GM21737 (cell line): ENCODE measurements around the gene CUL9.

Experiments
- ATAC-seq: cut with Tn5 transposase; IDR thresholded peaks from one replicate; pipeline ENCODE4 v1.9.1; 2021; ENCODE audit warnings: mild to moderate bottlenecking, moderate library complexity; ENCODE audit not compliant: unreplicated experiment

The CUL9 gene

DNA sequence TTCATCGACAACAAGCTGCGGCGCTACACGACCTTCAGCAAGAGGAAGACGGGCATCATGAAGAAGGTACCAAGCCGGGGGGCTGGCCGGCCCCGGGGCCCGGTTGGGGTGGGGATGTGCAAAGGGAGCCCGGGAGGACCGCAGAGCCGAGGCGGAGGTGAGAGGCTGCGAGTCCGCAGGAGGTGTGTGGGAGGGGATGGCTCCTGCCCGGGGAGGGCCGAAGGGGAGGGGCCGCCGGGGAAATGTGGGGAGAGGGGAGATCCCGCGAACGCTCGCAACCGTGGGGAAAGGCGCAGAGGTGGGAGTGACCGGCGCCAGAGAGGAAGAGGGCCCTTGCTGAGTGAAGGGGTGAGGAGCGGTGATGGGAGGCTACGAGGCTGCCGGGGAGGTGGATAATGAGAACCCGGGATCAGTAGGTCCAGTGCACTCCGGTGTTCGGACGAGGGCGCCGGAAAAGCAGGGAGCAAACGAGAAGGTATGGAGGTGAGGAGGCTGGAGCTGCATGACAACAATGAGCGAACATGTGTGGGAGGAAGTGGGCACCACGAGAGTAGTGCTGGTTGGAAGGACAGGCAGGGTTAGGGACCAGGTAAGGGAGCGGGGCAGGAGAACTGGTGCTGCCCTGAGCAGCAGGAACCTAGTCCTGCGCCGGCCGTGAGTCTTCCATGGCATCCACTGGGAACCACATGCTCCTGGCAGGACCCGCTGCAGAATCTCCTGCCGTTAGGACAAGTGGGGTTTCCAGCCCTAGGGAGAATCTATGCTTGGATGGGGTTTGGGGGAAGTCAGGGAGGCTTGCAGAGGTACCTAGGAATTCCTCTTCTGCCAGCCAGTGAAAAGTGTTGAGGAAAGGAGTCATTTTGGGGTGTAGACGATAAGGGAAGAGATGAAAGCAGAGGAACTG lies 9.6 kb upstream of the CUL9 start:
- no peak for ATAC-seq

DNA sequence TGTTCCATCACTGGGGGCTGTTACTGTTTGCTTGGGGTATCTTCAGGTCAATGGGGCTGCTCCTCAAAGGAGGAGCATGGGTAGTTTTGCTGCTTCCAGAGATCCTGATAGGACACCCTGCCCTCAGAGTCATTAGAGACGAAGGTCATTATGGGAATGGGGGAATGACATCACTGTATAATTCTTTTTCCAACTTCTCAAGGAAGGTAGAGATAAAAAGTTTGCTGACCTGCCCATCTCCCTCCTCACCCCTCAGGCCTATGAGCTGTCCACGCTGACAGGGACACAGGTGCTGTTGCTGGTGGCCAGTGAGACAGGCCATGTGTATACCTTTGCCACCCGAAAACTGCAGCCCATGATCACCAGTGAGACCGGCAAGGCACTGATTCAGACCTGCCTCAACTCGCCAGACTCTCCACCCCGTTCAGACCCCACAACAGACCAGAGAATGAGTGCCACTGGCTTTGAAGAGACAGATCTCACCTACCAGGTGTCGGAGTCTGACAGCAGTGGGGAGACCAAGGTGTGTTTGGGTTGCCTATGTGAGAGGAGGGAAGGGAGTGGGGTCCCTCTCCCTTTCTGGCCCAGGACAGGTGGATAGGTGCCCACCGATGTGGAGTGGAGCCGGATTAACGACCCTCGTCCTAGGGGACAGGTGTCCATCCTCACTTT lies 8.3 kb upstream of the CUL9 start:
- ATAC-seq = no peak

DNA sequence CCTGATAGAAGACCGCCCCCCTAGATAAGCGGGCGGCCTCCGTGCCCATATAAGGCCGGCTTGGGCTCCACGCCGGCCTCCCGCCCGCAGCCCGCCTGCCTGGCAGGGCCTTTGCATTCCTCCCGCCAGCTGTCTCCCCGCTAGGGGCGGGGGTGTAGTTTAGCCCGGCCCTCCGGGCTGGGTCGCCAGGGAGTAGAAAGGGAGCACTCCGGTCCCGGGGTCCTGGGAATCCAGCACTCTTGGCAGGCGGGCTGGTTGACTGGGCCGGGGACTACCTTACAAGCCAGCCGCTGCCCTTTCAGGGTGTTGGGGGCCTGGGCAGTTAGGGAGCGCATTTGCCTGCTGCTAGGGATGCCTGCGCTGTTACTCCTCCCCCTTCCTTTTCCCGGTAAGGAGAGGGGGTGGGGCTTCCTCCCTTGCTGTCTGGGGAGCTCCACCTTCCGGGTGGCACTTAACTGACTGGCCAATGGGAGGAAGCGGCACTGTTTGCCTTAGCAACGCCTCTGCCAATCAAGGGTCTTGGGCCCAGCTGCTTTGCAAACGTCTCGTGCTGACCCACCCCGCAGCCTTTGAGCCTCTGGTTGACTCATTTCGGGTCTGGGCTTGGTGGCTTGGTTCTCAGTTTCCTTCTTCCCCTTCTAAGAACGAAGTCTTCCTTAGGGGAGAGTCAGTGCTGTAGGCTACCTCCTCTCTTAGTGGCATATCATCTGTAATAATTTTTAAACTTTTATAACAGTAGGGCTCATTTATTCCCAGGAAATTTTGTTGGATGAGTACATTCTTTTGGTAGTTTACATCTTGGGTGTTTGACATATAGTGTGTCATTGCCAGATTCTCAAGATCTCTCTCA lies 7.5 kb upstream of the CUL9 start:
- ATAC-seq = peak; percentile 58

DNA sequence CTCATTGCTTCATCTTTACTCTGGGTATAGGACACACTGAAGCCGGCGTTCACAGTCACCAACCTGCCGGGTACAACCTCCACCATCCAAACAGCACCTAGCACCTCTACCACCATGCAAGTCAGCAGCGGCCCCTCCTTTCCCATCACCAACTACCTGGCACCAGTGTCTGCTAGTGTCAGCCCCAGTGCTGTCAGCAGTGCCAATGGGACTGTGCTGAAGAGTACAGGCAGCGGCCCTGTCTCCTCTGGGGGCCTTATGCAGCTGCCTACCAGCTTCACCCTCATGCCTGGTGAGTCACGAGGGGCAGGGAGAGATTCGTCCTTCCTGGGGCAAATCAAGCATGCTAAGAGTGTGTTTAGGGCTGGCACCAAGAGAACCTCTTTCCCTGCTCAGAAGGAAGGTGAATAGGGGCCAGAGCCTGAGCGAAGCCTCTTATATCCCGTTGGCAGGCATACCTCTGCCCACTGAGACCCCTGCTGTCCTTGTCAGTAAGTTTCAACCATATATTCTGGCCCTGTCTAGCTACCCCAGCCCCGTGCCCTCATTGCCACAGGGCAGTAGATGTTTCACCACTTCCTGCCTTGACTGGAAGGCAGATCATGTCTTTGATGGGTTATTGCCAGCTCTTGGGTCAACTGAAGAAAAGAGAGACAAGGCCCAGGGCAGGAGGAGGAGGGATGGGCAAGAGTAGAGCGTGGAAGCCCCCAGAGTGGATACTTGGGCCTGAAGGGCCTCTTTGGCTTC lies 6.1 kb upstream of the CUL9 start:
- no peak for ATAC-seq

DNA sequence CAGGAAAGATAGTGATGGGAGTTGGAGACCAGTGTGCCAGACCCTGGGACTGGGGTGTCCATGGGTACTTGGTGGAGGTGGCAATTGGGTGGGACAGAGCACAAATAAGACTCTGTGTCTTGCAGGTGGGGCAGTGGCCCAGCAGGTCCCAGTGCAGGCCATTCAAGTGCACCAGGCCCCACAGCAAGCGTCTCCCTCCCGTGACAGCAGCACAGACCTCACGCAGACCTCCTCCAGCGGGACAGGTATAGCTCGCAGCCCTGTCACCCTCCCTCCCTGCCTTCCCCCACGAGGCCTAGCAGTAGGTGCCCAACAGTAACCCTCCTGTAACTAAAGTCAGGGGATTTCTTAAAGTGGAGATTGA lies 5.6 kb upstream of the CUL9 start:
- ATAC-seq = no peak

DNA sequence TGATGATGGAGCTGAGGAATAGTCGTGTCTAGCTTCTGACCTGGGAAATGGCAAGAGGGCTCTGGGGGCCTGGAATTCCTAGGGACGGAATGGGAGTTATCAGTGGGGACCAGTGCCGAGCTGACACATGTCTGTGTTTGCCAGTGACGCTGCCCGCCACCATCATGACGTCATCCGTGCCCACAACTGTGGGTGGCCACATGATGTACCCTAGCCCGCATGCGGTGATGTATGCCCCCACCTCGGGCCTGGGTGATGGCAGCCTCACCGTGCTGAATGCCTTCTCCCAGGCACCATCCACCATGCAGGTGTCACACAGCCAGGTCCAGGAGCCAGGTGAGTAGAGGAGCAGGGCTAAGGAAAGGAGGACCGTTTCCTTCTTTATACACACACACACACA lies 3.8 kb upstream of the CUL9 start:
- no peak for ATAC-seq

DNA sequence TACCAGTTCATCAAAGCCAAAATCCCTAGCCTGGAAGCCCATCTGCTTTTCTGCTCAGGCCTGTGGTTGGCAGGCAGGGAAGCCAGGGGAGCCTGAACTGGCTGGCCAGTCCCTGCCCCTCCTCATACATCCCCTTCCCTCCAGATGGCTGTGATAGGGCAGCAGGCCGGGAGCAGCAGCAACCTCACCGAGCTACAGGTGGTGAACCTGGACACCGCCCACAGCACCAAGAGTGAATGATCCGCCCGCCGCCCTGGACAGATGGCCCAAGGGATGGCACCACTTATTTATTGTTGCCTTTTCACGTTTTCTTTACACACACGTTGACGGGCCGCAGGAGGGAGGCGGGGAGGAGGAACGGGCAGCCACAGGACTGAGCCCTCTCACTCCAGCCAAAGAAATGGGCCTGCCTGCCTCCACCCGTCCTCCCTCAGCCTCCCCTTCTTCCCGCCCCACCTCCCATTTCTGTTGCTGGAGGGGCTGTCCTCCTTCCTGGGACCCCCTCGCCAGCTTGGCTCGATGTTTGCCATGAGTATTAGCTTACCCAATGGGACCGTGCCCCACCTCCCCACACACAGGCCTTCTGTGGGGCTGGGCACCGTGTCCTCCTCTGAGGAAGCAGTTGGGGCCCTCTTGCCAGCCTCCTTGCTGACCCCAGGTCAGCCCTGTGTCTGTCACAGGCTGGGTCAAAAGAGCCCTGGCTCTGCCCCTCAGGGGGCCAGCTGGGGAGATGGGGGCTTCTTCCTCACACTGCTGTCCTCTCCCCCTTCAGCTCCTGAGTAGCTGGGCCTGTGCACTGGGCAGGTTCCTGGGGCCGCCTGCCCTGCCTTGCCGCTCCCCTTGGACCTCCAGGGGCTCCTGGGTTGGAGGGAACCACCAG lies 2.8 kb upstream of the CUL9 start:
- ATAC-seq = no peak

DNA sequence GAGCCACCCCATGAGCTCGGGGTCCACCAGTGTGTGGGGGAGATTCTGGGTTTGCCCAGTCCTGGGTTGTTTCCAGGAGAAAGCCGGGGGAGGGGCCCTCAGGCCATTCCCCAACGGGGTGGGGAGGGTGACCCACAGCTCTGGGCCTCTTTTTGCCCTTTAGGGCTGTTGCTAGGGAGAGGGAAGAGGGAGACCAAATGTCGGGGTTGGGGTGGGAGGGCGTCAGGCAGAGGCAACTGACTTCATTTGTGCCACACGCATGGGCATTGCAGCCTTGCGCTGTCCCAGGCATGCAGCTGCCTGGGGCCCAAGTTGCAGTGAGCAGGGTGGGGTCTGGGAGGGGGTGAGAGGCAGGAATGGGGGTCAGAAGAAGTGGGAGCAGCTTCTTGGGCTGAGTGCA lies 1.9 kb upstream of the CUL9 start:
- no peak for ATAC-seq

DNA sequence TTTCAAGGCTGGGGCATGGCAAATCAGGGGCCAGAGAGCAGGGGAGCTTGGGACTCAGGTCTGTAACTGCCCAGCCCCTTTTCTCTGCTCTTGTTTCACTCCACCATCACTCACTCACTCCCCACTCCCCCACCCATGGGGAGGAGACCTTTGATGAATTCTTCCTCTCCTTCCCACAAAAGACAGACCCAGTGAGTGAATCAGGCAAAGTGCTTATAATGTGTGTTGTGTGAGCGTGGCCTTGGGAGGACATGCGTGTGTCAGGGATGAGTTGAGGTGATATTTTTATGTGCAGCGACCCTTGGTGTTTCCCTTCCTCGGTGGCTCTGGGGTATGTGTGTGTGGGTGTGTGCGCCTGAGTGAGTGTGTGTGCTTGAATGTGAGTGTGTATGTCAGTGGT lies 1.0 kb upstream of the CUL9 start:
- no peak for ATAC-seq

DNA sequence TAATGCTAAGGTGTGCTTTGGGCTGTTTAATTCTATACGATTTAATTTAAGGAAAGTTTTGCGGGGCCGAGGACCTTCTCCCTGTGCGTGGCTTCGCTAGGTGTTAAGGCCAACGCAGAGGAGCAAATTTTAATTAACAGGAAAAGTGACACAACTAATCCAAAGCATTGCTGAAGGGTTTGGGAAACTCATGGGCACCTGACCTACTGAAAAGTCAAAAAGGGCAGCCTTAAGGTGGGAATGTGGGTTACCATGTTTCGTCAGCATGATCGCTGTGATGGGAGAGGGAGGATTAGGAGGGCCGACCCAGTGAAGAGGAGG lies 415 bp upstream of the CUL9 start:
- no peak for ATAC-seq

DNA sequence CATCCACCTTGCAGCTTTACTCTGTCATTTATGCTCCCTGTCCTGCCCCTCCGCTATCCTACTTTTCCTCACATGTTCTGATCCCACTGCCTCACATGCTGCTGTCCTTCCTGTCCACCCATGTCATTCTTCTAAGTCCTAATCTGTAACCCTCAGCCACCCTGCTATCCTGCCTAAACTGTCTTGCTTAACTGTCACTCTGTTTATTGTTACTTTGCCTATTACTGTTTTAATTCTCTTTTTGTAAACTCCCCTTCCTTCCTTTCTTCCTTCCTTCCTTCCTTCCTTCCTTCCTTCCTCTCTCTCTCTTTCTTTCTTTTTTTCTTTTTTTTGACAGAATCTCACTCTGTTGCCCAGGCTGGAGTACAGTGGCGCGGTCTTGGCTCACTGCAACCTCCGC lies 1.4 kb downstream of the CUL9 start:
- no peak for ATAC-seq

DNA sequence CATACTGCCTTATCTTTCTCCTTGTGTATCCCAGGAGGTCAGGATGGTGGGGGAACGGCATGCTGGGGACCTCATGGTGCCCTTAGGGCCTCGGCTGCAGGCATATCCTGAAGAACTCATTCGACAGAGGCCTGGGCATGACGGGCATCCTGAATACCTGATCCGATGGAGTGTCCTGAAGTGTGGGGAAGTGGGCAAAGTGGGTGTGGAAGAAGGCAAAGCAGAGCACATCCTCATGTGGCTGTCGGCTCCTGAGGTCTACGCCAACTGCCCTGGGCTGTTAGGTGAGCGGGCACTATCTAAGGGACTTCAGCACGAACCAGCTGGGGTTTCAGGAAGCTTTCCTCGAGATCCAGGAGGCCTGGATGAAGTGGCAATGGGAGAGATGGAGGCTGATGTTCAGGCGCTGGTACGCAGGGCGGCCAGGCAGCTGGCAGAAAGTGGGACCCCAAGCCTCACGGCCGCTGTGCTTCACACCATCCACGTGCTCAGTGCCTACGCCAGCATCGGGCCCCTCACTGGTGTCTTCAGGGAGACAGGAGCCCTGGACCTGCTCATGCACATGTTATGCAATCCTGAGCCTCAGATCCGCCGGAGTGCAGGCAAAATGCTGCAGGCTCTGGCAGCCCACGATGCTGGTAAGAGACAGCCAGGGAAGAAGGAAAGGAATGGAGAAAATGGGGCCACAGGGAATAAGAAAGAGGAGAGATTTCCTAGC lies 2.4 kb downstream of the CUL9 start:
- no peak for ATAC-seq

DNA sequence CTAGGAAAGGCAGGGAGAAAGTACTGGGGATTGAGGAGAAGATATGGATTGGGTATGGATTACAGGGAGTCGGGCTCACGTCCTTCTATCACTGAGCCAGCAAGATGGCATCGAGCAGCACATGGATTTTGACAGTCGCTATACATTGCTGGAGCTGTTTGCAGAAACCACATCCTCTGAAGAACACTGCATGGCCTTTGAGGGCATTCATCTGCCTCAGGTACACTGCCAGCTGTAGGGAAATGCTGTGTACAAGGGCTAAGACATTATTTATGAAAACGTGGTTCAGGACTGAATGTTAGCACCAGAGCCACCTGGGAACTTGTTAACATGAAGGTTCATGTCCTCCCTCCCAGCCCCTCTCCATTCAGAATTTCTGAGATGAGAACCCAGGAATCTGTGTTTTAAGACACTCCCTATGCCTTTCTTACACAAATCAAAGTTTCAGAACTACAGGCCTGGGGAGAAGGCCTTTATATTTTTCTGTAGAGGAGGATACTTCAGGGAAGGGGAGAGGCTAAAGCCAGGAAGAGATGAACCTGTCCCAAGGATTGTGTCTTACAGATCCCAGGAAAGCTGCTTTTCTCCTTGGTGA lies 3.5 kb downstream of the CUL9 start:
- no peak for ATAC-seq

DNA sequence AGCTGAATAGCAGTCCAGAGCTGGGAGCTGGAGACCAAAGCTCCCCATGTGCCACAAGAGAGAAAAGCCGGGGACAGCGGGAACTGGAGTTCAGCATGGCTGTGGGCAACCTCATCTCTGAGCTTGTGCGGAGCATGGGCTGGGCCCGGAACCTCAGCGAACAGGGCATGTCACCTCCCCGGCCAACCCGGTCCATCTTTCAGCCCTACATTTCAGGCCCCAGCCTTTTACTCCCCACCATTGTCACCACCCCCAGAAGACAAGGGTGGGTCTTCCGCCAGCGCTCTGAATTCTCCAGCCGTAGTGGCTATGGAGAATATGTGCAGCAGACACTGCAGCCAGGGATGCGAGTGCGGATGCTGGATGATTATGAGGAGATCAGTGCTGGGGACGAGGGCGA lies 4.0 kb downstream of the CUL9 start:
- no peak for ATAC-seq

DNA sequence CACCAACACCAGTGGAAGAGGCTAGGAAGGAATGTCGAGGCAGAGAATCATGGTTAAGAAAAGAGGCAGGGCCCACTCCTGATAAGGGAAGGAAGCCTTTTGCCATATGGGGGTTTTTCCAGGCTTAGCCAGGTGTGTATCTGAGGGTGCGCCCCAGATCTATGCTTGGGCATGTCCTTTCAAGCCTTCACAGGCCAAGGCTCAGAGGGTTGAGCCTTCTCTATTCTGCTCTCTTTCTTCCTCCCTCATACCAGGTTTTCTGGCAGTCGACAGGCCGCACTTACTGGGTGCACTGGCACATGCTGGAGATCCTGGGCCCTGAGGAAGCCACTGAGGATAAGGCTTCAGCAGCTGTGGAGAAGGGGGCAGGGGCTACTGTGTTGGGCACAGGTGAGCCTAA lies 4.7 kb downstream of the CUL9 start:
- ATAC-seq = no peak

DNA sequence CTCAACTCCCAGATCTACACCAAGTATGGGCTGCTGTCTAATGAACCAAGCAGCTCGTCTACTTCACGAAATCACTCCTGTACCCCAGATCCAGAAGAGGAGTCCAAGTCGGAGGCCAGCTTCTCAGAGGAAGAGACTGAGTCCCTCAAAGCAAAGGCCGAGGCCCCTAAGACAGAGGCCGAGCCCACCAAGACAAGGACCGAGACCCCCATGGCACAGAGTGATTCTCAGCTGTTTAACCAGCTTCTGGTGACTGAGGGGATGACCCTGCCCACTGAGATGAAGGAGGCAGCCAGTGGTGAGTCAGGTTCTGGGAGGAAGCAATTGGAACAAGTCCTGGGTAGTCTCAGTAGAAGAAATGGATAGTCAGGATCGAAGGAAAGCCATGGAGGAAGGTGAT lies 5.8 kb downstream of the CUL9 start:
- ATAC-seq = no peak

DNA sequence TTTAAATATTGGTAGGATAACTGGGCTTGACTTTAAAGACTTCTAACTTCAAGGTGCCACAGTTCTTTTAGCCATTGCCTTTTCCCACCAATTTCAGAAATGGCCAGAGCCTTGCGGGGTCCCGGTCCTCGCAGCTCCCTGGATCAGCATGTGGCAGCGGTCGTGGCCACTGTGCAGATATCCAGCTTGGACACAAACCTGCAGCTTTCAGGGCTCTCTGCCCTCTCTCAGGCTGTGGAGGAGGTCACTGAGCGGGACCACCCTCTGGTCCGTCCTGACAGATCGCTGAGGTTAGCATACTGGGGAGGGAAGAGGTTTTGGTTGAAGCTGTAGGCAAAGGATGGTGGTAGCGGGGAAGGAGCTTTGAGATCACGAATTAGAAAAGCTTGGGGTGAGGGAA lies 6.4 kb downstream of the CUL9 start:
- ATAC-seq = no peak

DNA sequence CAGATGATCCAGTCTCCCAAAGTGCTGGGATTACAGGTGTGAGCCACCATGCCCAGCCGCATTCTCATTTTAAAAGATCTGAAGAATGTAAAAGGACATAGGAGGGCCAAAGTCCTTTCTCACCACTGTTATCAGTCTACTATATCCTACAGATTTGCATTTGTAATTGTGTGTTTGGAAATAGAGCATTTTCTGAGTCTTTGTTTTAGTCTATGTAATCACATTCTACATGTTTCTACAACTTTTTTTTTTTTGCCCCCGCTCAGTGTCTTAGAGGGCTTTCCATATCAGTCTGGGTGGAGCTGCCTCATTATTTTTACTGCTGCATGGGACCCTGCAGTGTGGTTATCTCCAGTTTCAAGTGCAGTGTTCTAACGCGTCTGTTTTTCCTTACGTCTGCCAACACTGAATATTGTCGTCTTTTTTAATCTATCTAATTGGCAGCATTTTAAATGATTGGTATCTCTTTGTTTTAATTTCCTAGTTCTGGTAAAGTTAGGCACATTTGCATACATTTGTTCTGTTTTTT lies 7.8 kb downstream of the CUL9 start:
- ATAC-seq = no peak

DNA sequence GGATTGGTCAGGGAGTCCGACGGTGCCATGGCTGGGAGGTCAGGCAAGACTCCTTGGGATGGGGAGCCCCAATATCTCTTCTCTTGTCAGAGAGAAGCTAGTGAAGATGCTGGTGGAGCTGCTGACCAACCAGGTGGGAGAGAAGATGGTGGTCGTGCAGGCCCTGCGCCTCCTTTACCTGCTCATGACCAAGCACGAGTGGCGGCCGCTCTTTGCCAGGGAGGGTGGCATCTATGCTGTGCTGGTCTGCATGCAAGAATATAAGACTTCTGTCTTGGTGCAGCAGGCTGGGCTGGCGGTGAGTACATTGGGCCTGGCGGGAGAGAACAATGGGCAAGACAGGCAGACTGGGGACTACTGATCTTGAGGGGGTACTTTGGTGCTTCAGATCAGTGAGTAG lies 10.9 kb downstream of the CUL9 start:
- no peak for ATAC-seq
